Measurements from ENCODE around the gene PKD1. TPM values are rescaled to one million over a fixed set of nuclear protein-coding genes. Genes with fewer than 3 reads are reported as not detected.

The PKD1 gene
- total RNA-seq, 4 donors from 2014 or later = 207 to 542 (median 381) TPM

DNA sequence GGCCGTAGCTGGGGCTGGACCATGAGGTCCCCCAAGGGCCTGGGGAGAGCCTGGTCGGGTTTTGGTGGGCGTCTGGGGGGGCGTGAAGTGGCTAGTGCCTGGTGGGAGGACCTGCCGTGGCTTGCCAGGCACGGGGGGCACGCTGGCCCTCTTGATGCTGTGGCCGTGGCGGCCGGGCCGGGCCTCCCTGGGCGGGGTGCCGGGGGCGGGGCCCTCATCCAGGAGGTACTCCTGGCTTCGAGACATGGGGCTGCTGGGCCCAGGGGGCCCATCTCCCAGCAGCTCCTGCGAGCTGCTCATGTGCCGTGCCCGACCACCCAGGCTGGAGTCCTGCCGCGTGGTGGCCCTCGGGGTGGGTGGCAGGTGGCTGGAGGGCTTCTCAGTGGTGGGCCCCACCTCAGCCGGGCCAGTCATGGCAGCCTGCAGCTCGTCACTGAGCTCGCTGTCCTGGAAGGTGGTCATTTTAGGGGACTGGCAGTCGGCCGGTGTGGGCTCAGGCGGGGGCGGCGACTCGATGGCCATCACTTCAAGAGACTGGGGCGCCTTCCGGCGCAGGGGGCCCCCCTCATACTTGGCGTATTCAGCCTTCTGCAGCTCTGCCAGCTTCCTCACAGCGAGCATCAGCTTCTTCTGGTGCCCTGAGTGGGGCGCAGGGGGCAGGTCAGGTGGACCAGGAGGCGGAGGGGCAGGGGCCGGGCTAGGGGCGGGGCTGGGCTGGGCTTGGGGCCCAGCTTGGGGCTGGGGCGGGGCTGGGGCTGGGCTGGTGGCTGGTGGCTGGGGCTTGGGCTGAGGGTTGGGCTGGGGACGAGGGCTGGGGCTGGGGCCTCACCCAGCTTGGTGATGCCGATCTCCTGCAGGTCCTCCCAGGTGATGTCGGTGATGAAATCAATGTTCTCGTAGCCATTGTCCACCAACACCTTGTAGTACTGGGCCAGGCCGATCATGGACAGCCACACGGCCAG is 45.5 kb upstream of the PKD1 start:
- no peak for TF ChIP-seq EP300 (IDR thresholded peaks at IDR 0.05)
- no peak for TF ChIP-seq POLR2A (IDR thresholded peaks at IDR 0.05)
- TF ChIP-seq, protein P1, sequence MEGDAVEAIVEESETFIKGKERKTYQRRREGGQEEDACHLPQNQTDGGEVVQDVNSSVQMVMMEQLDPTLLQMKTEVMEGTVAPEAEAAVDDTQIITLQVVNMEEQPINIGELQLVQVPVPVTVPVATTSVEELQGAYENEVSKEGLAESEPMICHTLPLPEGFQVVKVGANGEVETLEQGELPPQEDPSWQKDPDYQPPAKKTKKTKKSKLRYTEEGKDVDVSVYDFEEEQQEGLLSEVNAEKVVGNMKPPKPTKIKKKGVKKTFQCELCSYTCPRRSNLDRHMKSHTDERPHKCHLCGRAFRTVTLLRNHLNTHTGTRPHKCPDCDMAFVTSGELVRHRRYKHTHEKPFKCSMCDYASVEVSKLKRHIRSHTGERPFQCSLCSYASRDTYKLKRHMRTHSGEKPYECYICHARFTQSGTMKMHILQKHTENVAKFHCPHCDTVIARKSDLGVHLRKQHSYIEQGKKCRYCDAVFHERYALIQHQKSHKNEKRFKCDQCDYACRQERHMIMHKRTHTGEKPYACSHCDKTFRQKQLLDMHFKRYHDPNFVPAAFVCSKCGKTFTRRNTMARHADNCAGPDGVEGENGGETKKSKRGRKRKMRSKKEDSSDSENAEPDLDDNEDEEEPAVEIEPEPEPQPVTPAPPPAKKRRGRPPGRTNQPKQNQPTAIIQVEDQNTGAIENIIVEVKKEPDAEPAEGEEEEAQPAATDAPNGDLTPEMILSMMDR (IDR thresholded peaks at IDR 0.05) = no peak
- H3K27ac ChIP-seq = no peak overlapping the region
- H3K4me1 ChIP-seq = peaks cover 0 to 5% (median 0%) of the 10 kb centered on the region in 4 donors
- H3K27me3 ChIP-seq = no peaks in the 10 kb centered on the region
- no peaks in the 10 kb centered on the region for H3K9me3 ChIP-seq
- no peak for DNase-seq (ENCODE audit: low spot score in 2 of 2)
- H3K36me3 ChIP-seq = peaks cover under 1 to 24% (median 3%) of the 10 kb centered on the region in 3 donors
- WGBS, 2 donors = 81 to 87% methylated on average over 28 to 34 of the region's 46 CpGs
- H3K4me3 ChIP-seq = no peak overlapping the region

DNA sequence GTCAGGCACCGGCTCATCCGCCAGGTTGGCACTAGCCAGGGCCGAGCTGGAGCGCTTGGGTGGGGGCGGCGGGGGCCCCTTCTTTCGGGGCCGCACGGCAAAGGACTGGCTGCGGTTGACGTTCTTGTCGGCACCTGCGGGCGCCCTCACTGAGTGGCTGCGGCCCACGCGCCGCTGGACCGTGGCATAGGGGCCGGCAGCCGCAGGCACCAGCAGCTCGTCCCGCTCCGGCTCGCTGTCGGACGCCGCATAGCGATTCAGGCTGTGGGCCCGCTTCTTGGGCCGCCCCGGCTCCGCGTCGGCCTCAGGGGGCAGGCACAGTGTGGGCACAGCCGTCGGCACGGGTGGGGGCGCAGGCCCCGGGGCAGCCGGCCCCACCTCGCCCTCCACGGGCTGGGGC is 44.8 kb upstream of the PKD1 start:
- peaks cover 0 to 5% (median 0%) of the 10 kb centered on the region in 4 donors for H3K4me1 ChIP-seq
- no peak for DNase-seq (ENCODE audit: low spot score in 2 of 2)
- WGBS, 2 donors = 90 to 95% methylated on average over 8 to 43 of the region's 43 CpGs
- TF ChIP-seq, protein P1 (IDR thresholded peaks at IDR 0.05) = no peak
- no peak for TF ChIP-seq POLR2A (IDR thresholded peaks at IDR 0.05)
- TF ChIP-seq EP300 (IDR thresholded peaks at IDR 0.05) = no peak
- H3K36me3 ChIP-seq = peaks cover 3 to 32% (median 8%) of the 10 kb centered on the region in 3 donors
- H3K27ac ChIP-seq = no peak overlapping the region
- H3K4me3 ChIP-seq = no peak overlapping the region
- no peaks in the 10 kb centered on the region for H3K9me3 ChIP-seq
- H3K27me3 ChIP-seq = no peaks in the 10 kb centered on the region

DNA sequence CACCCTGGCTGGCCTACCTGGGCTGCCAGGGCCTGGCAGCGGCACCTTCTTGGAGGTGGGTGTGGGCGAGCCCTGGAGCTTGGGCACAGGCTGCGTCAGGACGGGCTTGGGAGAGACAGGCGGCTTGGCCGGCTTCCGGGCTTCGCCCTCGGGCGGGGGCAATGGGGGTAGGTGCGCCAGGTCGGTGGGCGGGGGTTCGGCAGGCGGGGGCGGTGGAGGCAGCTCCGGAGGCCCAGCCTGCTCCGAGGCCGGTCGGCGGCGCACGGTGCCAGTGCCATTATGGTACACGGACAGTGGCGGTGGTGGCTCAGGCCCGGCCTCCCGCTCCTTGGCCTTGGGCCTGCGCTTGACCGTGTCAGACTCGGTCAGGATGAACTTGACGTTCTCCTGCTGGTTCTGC is 43.9 kb upstream of the PKD1 start:
- Histone ChIP-seq H3K27me3 (no peaks in the 10 kb centered on the region), H3K36me3 (peaks cover 3 to 40% (median 14%) of the 10 kb centered on the region in 3 donors), H3K4me3 (no peak overlapping the region), H3K9me3 (no peaks in the 10 kb centered on the region), H3K4me1 (peaks cover 0 to 5% (median 0%) of the 10 kb centered on the region in 4 donors), H3K27ac (no peak overlapping the region)
- no peak for DNase-seq (ENCODE audit: low spot score in 2 of 2)
- TF ChIP-seq POLR2A (IDR thresholded peaks at IDR 0.05) = no peak
- no peak for TF ChIP-seq EP300 (IDR thresholded peaks at IDR 0.05)
- TF ChIP-seq, protein P1 (IDR thresholded peaks at IDR 0.05) = no peak
- 96 to 97% methylated on average over 5 to 13 of the region's 31 CpGs for WGBS, 2 donors

DNA sequence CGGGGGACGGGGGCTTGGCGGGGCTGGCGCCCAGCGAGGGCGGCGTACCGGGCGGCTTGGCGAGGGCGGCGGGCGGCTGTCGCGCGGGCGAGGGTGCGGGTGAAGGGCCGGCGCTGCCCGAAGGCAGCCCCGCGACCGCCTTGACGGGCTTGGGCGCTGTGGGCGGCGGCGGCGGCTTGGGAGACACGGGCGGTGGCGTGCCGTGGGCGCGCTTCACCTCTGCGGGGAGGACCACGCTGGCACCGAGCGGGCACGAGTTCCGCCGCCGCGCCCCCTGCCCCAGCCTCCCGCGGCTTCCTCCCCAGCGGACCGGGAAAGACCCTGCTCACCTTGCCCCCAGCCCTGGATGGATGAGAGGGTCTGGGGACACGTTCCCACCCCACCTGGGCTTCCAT is 43.4 kb upstream of the PKD1 start:
- TF ChIP-seq POLR2A (IDR thresholded peaks at IDR 0.05) (no peak), EP300 (IDR thresholded peaks at IDR 0.05) (no peak)
- TF ChIP-seq, protein P1 (IDR thresholded peaks at IDR 0.05) = no peak
- DNase-seq (ENCODE audit: low spot score in 2 of 2) = no peak
- H3K9me3 ChIP-seq = no peaks in the 10 kb centered on the region
- no peaks in the 10 kb centered on the region for H3K27me3 ChIP-seq
- 49 to 53% methylated on average over 15 to 23 of the region's 50 CpGs for WGBS, 2 donors
- H3K36me3 ChIP-seq = peaks cover 3 to 45% (median 15%) of the 10 kb centered on the region in 3 donors
- peaks cover 0 to 5% (median 0%) of the 10 kb centered on the region in 4 donors for H3K4me1 ChIP-seq
- H3K4me3 ChIP-seq = no peak overlapping the region
- H3K27ac ChIP-seq = no peak overlapping the region
